NT2/D1 (cell line): Measurements from ENCODE around the gene PLAA.

Experiments used
- DNase-seq: peaks from one replicate; pipeline ENCODE4 v3.0.0-alpha.2; 2011; ENCODE audit warnings: low read depth, low spot score
- H3K27me3 ChIP-seq: 2 replicates; pipeline ENCODE4 v1.6.0; 2011; ENCODE audit warnings: mild to moderate bottlenecking; ENCODE audit not compliant: insufficient read length, insufficient read depth
- H3K36me3 ChIP-seq: 2 replicates; pipeline ENCODE4 v1.6.1; 2011; ENCODE audit warnings: mild to moderate bottlenecking, low read length, mixed read lengths; ENCODE audit not compliant: insufficient read depth, insufficient read length
- H3K4me1 ChIP-seq: 2 replicates; pipeline ENCODE4 v1.5.1; 2011; ENCODE audit not compliant: insufficient read depth, insufficient read length
- H3K4me3 ChIP-seq: 2 replicates; pipeline ENCODE4 v1.5.1; 2011; ENCODE audit warnings: low read depth; ENCODE audit not compliant: insufficient read length
- H3K9ac ChIP-seq: 2 replicates; pipeline ENCODE4 v1.6.0; 2011; ENCODE audit warnings: low read depth; ENCODE audit not compliant: insufficient read length
- H3K9me3 ChIP-seq: 2 replicates; pipeline ENCODE4 v1.5.1; 2011; ENCODE audit warnings: mild to moderate bottlenecking, low read length; ENCODE audit not compliant: insufficient read depth
- SUZ12 ChIP-seq: IDR thresholded peaks from 2 replicates; pipeline ENCODE4 v1.6.1; 2011; ENCODE audit not compliant: insufficient read length, insufficient read depth; ENCODE audit errors: extremely low read depth
- YY1 ChIP-seq: IDR thresholded peaks from 2 replicates; pipeline ENCODE4 v1.6.1; 2011; ENCODE audit not compliant: insufficient read length, insufficient read depth
- ZNF274 ChIP-seq: IDR thresholded peaks from 2 replicates; pipeline ENCODE4 v1.6.1; 2011; ENCODE audit warnings: mild to moderate bottlenecking, low read depth, low read length

The PLAA gene

GRCh38 chr9:26946753-26947727 is at the start of gene PLAA:
TSS of gene PLAA (minus strand) at chr9:26947242. CDS start at chr9:26947045, 197 bp downstream.
- Histone ChIP-seq H3K36me3 (peaks cover 15% of the 10 kb centered on the region), H3K4me3 (peak within 1 kb of the TSS; percentile 99), H3K27me3 (no peaks in the 10 kb centered on the region), H3K9me3 (no peaks in the 10 kb centered on the region), H3K9ac (peak within 1 kb of the TSS; percentile 99), H3K4me1 (no peaks in the 10 kb centered on the region)
- peak; percentile 79 for DNase-seq
- TF ChIP-seq YY1 (peak; percentile 73), ZNF274 (no peak)

- Histone ChIP-seq H3K4me3 (no peak overlapping the region), H3K36me3 (no peaks in the 10 kb centered on the region), H3K27me3 (no peaks in the 10 kb centered on the region), H3K4me1 (no peaks in the 10 kb centered on the region), H3K9me3 (no peaks in the 10 kb centered on the region), H3K9ac (no peak overlapping the region)
- DNase-seq: no peak
- TF ChIP-seq YY1 (no peak), ZNF274 (no peak), SUZ12 (no peak)
Measured at GRCh38 chr9:26995810-26996209, 48.8 kb upstream of the PLAA start.

GRCh38 chr9:26983340-26983739 is 36.3 kb upstream of the PLAA start:
- TF ChIP-seq SUZ12 (no peak), YY1 (no peak), ZNF274 (no peak)
- H3K4me1 ChIP-seq: no peaks in the 10 kb centered on the region

GRCh38 chr9:26975728-26976707 is 29.0 kb upstream of the PLAA start:
- no peak for DNase-seq
- H3K4me1 ChIP-seq: no peaks in the 10 kb centered on the region
- no peak for TF ChIP-seq SUZ12
- TF ChIP-seq ZNF274: no peak
- no peak for TF ChIP-seq YY1
- peaks cover 25% of the 10 kb centered on the region for H3K9me3 ChIP-seq
- no peak overlapping the region for H3K4me3 ChIP-seq
- no peak overlapping the region for H3K9ac ChIP-seq
- H3K27me3 ChIP-seq: no peaks in the 10 kb centered on the region
- H3K36me3 ChIP-seq: peaks cover 4% of the 10 kb centered on the region

More at GRCh38 chr9:26983340-26983739, 36.3 kb upstream of the PLAA start:
- Histone ChIP-seq H3K36me3 (peaks cover 9% of the 10 kb centered on the region), H3K4me3 (no peak overlapping the region), H3K9ac (no peak overlapping the region), H3K27me3 (no peaks in the 10 kb centered on the region), H3K9me3 (no peaks in the 10 kb centered on the region)
- no peak for DNase-seq

- no peak overlapping the region for H3K4me3 ChIP-seq
- no peak for DNase-seq
- H3K36me3 ChIP-seq: peaks cover 4% of the 10 kb centered on the region
- H3K9ac ChIP-seq: no peak overlapping the region
- peaks cover 25% of the 10 kb centered on the region for H3K9me3 ChIP-seq
- no peaks in the 10 kb centered on the region for H3K4me1 ChIP-seq
- H3K27me3 ChIP-seq: no peaks in the 10 kb centered on the region
- no peak for TF ChIP-seq ZNF274
Measured at GRCh38 chr9:26974927-26975326, 27.9 kb upstream of the PLAA start.

GRCh38 chr9:26973989-26974388 is 26.9 kb upstream of the PLAA start:
- no peak for TF ChIP-seq ZNF274
- no peak for TF ChIP-seq YY1
- no peak for TF ChIP-seq SUZ12
- Histone ChIP-seq H3K4me3 (no peak overlapping the region), H3K36me3 (peaks cover 4% of the 10 kb centered on the region), H3K4me1 (no peaks in the 10 kb centered on the region), H3K9me3 (peaks cover 25% of the 10 kb centered on the region), H3K9ac (no peak overlapping the region), H3K27me3 (no peaks in the 10 kb centered on the region)
- no peak for DNase-seq

- H3K9ac ChIP-seq: no peak overlapping the region
- no peak for DNase-seq
- H3K9me3 ChIP-seq: peaks cover 23% of the 10 kb centered on the region
- no peak overlapping the region for H3K4me3 ChIP-seq
- TF ChIP-seq ZNF274 (no peak), SUZ12 (no peak), YY1 (no peak)
- no peaks in the 10 kb centered on the region for H3K4me1 ChIP-seq
- no peaks in the 10 kb centered on the region for H3K36me3 ChIP-seq
- H3K27me3 ChIP-seq: no peaks in the 10 kb centered on the region
Measured at GRCh38 chr9:26971721-26972120, 24.7 kb upstream of the PLAA start.
